SK-N-SH treated with all-trans-retinoic acid at 6 μM for 48 hours (cell line): ENCODE results near the gene SHANK2.

Experiments
- ATAC-seq: fragments of 200-7000 bp; cut with Tn5 transposase; 3 replicates; pipeline ENCODE4 v1.9.1; 2020; ENCODE audit warnings: mild to moderate bottlenecking, moderate library complexity
- ARNTL ChIP-seq: fragments of 450-650 bp; formaldehyde crosslinking; IDR thresholded peaks from 2 replicates; pipeline ENCODE4 v1.5.0; 2020; ENCODE audit warnings: low read depth, mild to moderate bottlenecking, moderate library complexity, borderline replicate concordance
- BACH2 ChIP-seq: fragments of 250-450 bp; sonication (Bioruptor Pico); IDR thresholded peaks from 2 replicates; pipeline ENCODE4 v1.9.0; 2021; ENCODE audit warnings: mild to moderate bottlenecking, borderline replicate concordance
- CSDC2 ChIP-seq: fragments of 250-450 bp; sonication (Bioruptor Pico); IDR thresholded peaks from 2 replicates; pipeline ENCODE4 v1.5.0; 2020; ENCODE audit warnings: mild to moderate bottlenecking, moderate library complexity
- ESRRG ChIP-seq: fragments of 250-450 bp; sonication (Bioruptor Pico); IDR thresholded peaks from 2 replicates; pipeline ENCODE4 v1.6.1; 2021; ENCODE audit warnings: mild to moderate bottlenecking
- GLIS3 ChIP-seq: fragments of 250-450 bp; sonication (Bioruptor Pico); IDR thresholded peaks from 2 replicates; pipeline ENCODE4 v1.5.0; 2020; ENCODE audit warnings: mild to moderate bottlenecking, moderate library complexity
- ISL1 ChIP-seq: fragments of 250-450 bp; sonication (Bioruptor Pico); IDR thresholded peaks from 2 replicates; pipeline ENCODE4 v2.1.2; 2022; ENCODE audit warnings: mild to moderate bottlenecking, moderate library complexity
- OSR1 ChIP-seq: fragments of 250-450 bp; sonication (Bioruptor Pico); IDR thresholded peaks from 2 replicates; pipeline ENCODE4 v1.8.0; 2022; ENCODE audit warnings: moderate library complexity, mild to moderate bottlenecking, inconsistent platforms
- PPARA ChIP-seq: fragments of 250-450 bp; sonication (Bioruptor Pico); IDR thresholded peaks from 2 replicates; pipeline ENCODE4 v1.5.0; 2020; ENCODE audit warnings: mild to moderate bottlenecking, borderline replicate concordance
- RARB ChIP-seq: fragments of 250-450 bp; sonication (Bioruptor Pico); IDR thresholded peaks from 2 replicates; pipeline ENCODE4 v1.8.0; 2021; ENCODE audit warnings: mild to moderate bottlenecking, moderate library complexity
- SNAI2 ChIP-seq: fragments of 250-450 bp; sonication (Bioruptor Pico); IDR thresholded peaks from 2 replicates; pipeline ENCODE4 v1.5.0; 2020; ENCODE audit warnings: mild to moderate bottlenecking, moderate library complexity
- TCF4 ChIP-seq: fragments of 250-450 bp; sonication (Bioruptor Pico); IDR thresholded peaks from 2 replicates; pipeline ENCODE4 v1.8.0; 2021; ENCODE audit warnings: mild to moderate bottlenecking, moderate library complexity, borderline replicate concordance
- TOX ChIP-seq: fragments of 250-450 bp; sonication (Bioruptor Pico); IDR thresholded peaks from 2 replicates; pipeline ENCODE4 v1.8.0; 2021; ENCODE audit warnings: mild to moderate bottlenecking, moderate library complexity, borderline replicate concordance
- ZC3H10 ChIP-seq: fragments of 250-450 bp; sonication (Bioruptor Pico); IDR thresholded peaks from 2 replicates; pipeline ENCODE4 v1.5.1; 2021; ENCODE audit warnings: mild to moderate bottlenecking, moderate library complexity
- ZFP3 ChIP-seq: fragments of 250-450 bp; sonication (Bioruptor Pico); IDR thresholded peaks from 2 replicates; pipeline ENCODE4 v1.5.0; 2020; ENCODE audit warnings: mild to moderate bottlenecking, moderate library complexity
- ZFP30 ChIP-seq: fragments of 450-650 bp; formaldehyde crosslinking; IDR thresholded peaks from 2 replicates; pipeline ENCODE4 v1.5.0; 2022; ENCODE audit warnings: mild to moderate bottlenecking, moderate library complexity
- ZNF565 ChIP-seq: fragments of 450-650 bp; formaldehyde crosslinking; conservative IDR thresholded peaks from 2 replicates; pipeline ENCODE4 v1.5.0; 2020; ENCODE audit warnings: low read depth, mild to moderate bottlenecking, moderate library complexity
- ZNF70 ChIP-seq: fragments of 450-650 bp; formaldehyde crosslinking; IDR thresholded peaks from 2 replicates; pipeline ENCODE4 v1.5.0; 2020; ENCODE audit warnings: mild to moderate bottlenecking, moderate library complexity
- ZNF8 ChIP-seq: fragments of 450-650 bp; formaldehyde crosslinking; IDR thresholded peaks from 2 replicates; pipeline ENCODE4 v1.5.0; 2020; ENCODE audit warnings: mild to moderate bottlenecking, moderate library complexity
- TF ChIP-seq, protein P1 (sequence below): fragments of 250-450 bp; sonication (Bioruptor Pico); IDR thresholded peaks from 2 replicates; pipeline ENCODE4 v1.8.0; 2020; ENCODE audit warnings: mild to moderate bottlenecking, moderate library complexity, borderline replicate concordance
- TF ChIP-seq, protein P2 (sequence below): fragments of 250-450 bp; sonication (Bioruptor Pico); IDR thresholded peaks from 2 replicates; pipeline ENCODE4 v1.5.0; 2020; ENCODE audit warnings: mild to moderate bottlenecking, moderate library complexity
- TF ChIP-seq, protein P3 (sequence below): fragments of 250-450 bp; sonication (Bioruptor Pico); IDR thresholded peaks from 2 replicates; pipeline ENCODE4 v1.5.1; 2020; ENCODE audit warnings: low read depth, mild to moderate bottlenecking, moderate library complexity

Gene SHANK2

GRCh38 chr11:71279916-71280645 is 27.7 kb upstream of the SHANK2 start (continued):
- TF ChIP-seq, protein P1, sequence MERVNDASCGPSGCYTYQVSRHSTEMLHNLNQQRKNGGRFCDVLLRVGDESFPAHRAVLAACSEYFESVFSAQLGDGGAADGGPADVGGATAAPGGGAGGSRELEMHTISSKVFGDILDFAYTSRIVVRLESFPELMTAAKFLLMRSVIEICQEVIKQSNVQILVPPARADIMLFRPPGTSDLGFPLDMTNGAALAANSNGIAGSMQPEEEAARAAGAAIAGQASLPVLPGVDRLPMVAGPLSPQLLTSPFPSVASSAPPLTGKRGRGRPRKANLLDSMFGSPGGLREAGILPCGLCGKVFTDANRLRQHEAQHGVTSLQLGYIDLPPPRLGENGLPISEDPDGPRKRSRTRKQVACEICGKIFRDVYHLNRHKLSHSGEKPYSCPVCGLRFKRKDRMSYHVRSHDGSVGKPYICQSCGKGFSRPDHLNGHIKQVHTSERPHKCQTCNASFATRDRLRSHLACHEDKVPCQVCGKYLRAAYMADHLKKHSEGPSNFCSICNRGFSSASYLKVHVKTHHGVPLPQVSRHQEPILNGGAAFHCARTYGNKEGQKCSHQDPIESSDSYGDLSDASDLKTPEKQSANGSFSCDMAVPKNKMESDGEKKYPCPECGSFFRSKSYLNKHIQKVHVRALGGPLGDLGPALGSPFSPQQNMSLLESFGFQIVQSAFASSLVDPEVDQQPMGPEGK (CRISPR knock-in tag): no peak
- TF ChIP-seq SNAI2 (CRISPR knock-in tag) (no peak), OSR1 (CRISPR knock-in tag) (no peak)

DNA sequence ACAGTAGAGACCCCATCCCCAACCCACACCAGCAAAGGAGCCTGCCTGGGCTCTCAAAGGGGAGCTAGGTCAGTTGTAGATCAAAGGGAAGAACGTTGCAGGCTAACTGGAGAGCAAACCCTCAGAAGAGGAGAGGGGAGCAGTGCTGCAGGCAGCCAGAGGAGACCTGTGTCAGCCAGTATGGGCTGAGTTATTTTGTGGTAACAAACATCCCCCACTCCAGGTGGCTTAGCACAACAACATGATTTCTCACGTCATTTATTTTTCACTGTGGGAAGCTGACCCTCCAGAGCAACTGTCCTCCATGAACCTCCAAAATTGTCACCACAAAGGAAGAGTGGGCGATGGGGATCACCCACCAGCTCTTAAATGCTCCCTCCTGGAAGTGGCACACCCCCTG is 19.8 kb upstream of the SHANK2 start:
- TF ChIP-seq ARNTL: no peak
- no peak for TF ChIP-seq ZFP30 (CRISPR knock-in tag)
- TF ChIP-seq RARB: no peak
- no peak for TF ChIP-seq OSR1 (CRISPR knock-in tag)
- TF ChIP-seq ESRRG (CRISPR knock-in tag): no peak
- TF ChIP-seq GLIS3 (CRISPR knock-in tag): no peak
- TF ChIP-seq ZNF8: no peak
- TF ChIP-seq TCF4 (CRISPR knock-in tag): no peak
- TF ChIP-seq, protein P2, sequence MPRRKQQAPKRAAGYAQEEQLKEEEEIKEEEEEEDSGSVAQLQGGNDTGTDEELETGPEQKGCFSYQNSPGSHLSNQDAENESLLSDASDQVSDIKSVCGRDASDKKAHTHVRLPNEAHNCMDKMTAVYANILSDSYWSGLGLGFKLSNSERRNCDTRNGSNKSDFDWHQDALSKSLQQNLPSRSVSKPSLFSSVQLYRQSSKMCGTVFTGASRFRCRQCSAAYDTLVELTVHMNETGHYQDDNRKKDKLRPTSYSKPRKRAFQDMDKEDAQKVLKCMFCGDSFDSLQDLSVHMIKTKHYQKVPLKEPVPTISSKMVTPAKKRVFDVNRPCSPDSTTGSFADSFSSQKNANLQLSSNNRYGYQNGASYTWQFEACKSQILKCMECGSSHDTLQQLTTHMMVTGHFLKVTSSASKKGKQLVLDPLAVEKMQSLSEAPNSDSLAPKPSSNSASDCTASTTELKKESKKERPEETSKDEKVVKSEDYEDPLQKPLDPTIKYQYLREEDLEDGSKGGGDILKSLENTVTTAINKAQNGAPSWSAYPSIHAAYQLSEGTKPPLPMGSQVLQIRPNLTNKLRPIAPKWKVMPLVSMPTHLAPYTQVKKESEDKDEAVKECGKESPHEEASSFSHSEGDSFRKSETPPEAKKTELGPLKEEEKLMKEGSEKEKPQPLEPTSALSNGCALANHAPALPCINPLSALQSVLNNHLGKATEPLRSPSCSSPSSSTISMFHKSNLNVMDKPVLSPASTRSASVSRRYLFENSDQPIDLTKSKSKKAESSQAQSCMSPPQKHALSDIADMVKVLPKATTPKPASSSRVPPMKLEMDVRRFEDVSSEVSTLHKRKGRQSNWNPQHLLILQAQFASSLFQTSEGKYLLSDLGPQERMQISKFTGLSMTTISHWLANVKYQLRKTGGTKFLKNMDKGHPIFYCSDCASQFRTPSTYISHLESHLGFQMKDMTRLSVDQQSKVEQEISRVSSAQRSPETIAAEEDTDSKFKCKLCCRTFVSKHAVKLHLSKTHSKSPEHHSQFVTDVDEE: no peak
- no peak for TF ChIP-seq PPARA (CRISPR knock-in tag)
- no peak for TF ChIP-seq ZNF565
- TF ChIP-seq ZC3H10: no peak
- no peak for TF ChIP-seq BACH2 (CRISPR knock-in tag)
- TF ChIP-seq, protein P3, sequence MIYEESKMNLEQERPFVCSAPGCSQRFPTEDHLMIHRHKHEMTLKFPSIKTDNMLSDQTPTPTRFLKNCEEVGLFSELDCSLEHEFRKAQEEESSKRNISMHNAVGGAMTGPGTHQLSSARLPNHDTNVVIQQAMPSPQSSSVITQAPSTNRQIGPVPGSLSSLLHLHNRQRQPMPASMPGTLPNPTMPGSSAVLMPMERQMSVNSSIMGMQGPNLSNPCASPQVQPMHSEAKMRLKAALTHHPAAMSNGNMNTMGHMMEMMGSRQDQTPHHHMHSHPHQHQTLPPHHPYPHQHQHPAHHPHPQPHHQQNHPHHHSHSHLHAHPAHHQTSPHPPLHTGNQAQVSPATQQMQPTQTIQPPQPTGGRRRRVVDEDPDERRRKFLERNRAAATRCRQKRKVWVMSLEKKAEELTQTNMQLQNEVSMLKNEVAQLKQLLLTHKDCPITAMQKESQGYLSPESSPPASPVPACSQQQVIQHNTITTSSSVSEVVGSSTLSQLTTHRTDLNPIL (CRISPR knock-in tag): no peak
- TF ChIP-seq SNAI2 (CRISPR knock-in tag): no peak
- no peak for TF ChIP-seq ISL1 (CRISPR knock-in tag)
- TF ChIP-seq ZNF70 (CRISPR knock-in tag): no peak
- TF ChIP-seq CSDC2 (CRISPR knock-in tag): no peak
- TF ChIP-seq, protein P1 (CRISPR knock-in tag): no peak
- no peak for ATAC-seq

- no peak for ATAC-seq
- TF ChIP-seq PPARA (CRISPR knock-in tag): no peak
- TF ChIP-seq, protein P2: no peak
- no peak for TF ChIP-seq ZNF70 (CRISPR knock-in tag)
- TF ChIP-seq RARB: no peak
- no peak for TF ChIP-seq ZNF8
- TF ChIP-seq TCF4 (CRISPR knock-in tag): no peak
- TF ChIP-seq OSR1 (CRISPR knock-in tag): no peak
- no peak for TF ChIP-seq ZFP3 (CRISPR knock-in tag)
- TF ChIP-seq, protein P3 (CRISPR knock-in tag): no peak
- no peak for TF ChIP-seq TOX (CRISPR knock-in tag)
- no peak for TF ChIP-seq ZFP30 (CRISPR knock-in tag)
- TF ChIP-seq CSDC2 (CRISPR knock-in tag): no peak
- TF ChIP-seq, protein P1 (CRISPR knock-in tag): no peak
- TF ChIP-seq BACH2 (CRISPR knock-in tag): no peak
- no peak for TF ChIP-seq SNAI2 (CRISPR knock-in tag)
These were observed 17.5 kb upstream of the SHANK2 start for GRCh38 chr11:71269603-71270511.
